TTC549 (cell line): ENCODE results near the gene CALCA.
A peak's percentile ranks its signal among the peaks of the same experiment; 100 is the strongest.
"Not testable (repeated sequence)": the region's sequence is repeated elsewhere in the genome, so short reads cannot be mapped to it uniquely, and the experiment has no call there.

ENCODE experiments used
- FAIRE-seq: peaks from 2 replicates; lab custom pipeline; 2012; peaks lifted over from hg19 to GRCh38; lab: Jason Lieb, UNC

The CALCA gene

DNA sequence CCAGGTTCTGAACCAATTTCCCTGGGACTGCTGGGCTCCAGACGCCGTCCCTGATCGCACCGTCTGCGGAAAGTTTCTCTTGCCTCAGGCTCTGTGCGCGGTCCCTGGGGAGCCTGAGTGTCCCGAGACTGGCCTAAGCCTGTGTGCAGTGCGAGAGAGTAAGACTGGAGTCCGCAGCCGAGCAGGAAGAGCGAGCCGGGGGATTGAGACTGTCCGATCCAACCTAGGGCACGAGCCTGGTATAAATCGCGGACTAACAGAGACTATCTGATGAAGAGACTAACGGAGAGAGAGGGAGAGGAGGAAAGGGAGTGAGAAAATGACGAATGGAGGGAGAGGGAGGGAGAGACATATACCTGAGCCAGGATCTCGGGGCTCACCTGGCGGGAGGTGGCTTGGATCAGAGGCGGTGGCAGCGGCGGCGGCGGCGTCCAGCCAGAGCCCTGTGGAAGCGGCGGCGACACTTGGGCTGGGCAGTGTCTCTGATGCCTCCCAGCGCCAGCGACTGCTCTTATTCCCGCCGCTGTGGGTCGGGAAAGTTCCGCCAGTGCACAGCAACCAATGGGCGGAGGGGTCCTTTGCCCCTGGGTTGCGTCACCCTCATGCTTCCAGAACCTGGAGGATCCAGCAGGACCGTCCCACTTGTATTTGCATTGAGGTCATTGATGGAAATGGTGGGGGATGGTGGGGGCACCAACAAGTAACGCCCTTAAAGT, at the start of gene CALCA:
Gene CALCA (minus strand): TSS at position 487 of the 716 bp plus-strand sequence. CDS start 1,159 bp downstream, outside the sequence.
- FAIRE-seq = no peak

GRCh38 chr11:15016200-15016599, 44.0 kb upstream of the CALCA start:
- no peak for FAIRE-seq

GRCh38 chr11:15011776-15012345, 39.7 kb upstream of the CALCA start:
- no peak for FAIRE-seq

DNA sequence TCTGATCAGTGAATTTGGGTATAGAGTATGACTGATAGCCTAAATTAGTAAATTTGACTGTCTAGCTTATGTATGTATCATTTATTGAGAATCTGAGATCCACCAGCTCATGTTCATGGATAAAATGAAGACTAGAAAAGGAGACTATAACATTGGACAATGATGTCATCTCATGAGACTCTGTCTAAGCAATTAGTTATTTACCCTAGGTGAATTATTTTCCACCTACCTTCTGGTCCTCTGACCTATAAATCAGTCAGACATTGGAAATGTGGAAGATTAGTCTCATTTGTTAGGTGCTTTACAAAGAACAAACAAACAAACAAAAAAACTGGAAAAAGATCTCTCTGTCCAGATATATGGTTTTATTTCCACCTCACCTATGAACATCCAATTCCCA, 38.7 kb upstream of the CALCA start:
- no peak for FAIRE-seq

DNA sequence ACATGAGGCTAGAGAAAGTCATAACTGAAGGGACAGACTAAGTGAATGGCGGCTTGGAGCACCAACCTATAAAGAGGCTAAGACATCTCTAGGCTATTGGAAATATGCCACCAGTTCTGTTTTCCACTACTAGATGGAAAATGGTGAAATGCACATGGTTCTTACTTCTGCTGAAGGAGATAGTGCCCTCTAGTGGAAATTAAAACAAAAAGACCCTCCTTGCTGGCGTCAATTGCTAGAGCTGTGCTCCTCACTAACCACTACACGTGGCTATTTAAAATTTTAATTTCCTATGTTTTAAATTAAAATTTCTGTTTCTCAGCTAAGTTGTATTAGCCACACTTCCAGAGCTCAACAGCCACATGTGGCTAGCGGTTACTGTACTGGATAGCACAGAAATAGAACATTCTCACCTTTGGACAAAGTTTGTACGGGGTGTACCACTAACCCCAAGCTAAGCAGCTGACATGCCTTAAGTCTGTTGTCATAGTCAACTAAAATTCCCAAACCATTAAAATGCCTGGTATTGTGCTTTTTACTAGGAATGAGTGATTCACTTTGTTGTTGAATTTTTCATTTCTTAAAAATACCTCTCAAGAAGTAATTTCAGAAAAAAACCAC, 34.1 kb upstream of the CALCA start:
- peak; percentile 74 for FAIRE-seq

DNA sequence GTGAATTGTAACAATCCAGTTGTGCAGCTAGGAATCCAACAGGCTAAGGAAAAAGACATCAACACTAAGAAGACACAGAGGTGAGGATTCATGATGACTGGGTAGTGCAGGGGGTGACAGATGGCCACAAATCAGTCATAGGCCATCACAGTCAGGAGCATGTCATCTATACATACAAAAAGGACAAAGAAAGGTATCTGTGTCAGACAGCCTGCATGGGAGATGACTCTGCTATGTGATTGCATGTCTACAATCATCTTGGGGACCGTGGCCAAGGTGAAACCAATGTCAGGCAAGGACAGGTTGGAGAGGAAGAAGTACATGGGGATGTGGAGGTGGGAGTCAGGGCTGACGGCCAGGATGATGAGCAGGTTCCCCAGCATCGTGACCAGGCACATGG, 16.0 kb upstream of the CALCA start:
- FAIRE-seq = not testable (repeated sequence)

DNA sequence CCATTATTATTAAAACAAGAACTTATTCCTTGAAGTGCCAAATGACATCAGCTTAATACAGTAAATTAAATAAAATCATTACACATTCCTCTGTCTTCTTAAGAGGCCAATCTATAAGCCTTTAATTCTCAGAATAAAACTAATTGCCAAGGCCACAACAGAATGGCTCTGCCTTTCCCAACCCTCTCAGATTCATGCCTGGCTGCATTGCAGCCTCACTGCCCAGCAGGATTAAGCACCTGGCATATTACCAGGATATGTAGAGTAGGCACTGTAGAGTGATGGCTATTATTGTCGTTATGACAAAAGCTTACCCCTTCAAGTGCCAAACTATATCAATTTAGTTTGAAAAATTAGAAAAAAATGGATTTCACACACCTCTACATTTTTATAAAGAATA, 9.4 kb upstream of the CALCA start:
- FAIRE-seq = no peak

DNA sequence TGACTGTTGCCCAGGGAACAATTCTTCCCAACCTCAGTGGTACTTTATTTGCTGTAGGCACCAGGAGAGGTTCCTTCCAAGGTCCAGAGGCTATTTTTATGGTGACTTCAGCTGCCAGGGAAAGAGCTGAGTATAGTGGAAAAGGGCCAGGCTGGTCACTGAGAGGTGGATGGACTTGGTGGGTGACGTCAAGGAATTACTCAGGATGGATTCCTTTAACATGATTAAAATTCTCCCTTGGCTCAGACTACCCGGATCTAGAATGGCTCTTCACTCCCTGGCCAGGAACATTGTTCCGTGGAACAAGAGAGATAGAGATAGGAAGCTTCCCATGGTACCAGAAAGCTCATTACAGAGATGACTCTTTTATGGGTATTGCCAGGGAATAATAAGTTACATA, 8.7 kb upstream of the CALCA start:
- no peak for FAIRE-seq

DNA sequence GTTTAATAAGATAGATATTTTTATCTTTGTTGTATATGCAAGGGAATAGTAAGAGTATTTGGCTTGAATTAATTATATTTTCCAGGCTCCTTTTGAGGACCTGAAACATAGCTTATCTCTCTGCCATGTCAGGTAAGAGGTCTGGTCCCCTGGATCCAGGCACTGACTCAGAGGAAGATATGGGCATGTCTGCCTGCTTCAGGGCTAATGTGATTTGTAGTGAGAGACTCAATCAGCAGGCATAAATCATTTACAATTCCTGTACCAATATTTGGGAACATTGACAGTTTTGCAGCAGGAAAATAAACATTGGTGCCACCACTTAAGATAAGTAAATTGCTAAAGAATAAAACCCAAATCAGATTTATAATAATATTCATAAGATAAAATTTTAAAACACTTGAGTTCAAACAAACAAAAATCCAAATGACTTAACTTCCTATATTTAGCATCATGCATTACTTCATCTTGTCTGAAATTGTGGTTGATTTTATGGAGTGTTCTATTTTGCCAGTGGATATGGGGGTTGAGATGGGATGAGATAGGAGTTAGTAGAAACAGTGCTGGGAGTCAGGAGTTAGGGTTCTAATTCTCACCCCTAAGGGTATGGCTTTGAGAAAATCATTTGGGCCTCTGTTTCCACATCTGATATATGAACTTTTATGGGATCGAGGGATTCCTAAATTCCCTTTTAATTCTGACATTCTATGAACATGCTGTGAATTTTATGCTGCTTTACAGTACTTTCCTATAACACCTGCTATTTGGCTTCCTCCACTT, 5.1 kb upstream of the CALCA start:
- FAIRE-seq = no peak

- FAIRE-seq = no peak
Measured at GRCh38 chr11:14975252-14975587, 3.1 kb upstream of the CALCA start.

- FAIRE-seq = no peak
Measured at GRCh38 chr11:14974515-14975251, 2.5 kb upstream of the CALCA start.

DNA sequence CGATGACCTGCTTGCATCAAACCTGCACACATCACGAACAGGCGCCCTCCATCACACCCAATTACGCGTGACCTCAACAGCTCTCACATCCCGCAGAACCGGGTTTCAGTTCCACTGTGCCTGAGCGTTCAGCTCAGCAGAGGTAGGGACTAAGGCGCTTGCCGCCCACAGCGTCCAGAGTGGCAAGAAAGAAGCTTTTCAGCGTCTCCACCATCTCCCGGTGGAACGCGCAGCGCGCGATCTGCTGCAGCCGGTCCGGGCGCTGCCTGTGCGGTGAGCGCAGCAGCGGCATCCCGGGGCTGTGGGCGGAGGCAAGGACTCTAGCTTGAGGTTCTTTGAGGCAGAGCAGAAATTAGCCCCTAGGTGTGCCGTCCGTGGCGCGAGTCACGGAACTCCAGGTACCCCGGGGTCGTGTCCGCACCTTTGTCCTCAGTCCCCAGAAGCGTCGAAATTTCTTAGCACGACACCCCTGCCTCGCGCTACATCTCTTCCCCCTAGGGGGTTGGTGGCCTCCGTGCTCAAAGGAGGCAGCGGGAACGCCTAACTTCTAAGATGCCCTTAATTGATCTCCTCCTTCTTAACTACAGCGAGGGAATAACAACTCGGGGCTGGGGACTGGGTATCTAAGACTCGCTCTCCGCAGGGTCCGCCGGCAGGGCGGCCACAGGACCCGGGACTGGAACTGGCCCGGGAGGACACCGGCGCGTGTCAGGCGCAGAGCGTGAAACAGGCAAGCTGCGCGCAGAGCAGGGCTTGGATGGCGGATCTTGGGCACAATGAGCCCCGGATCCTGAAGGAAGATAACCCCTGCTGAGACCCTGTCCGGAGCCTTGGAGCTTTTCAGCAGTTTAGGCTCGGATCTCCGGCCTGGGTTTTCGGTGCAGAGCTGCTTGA, 1.7 kb upstream of the CALCA start:
- no peak for FAIRE-seq

DNA sequence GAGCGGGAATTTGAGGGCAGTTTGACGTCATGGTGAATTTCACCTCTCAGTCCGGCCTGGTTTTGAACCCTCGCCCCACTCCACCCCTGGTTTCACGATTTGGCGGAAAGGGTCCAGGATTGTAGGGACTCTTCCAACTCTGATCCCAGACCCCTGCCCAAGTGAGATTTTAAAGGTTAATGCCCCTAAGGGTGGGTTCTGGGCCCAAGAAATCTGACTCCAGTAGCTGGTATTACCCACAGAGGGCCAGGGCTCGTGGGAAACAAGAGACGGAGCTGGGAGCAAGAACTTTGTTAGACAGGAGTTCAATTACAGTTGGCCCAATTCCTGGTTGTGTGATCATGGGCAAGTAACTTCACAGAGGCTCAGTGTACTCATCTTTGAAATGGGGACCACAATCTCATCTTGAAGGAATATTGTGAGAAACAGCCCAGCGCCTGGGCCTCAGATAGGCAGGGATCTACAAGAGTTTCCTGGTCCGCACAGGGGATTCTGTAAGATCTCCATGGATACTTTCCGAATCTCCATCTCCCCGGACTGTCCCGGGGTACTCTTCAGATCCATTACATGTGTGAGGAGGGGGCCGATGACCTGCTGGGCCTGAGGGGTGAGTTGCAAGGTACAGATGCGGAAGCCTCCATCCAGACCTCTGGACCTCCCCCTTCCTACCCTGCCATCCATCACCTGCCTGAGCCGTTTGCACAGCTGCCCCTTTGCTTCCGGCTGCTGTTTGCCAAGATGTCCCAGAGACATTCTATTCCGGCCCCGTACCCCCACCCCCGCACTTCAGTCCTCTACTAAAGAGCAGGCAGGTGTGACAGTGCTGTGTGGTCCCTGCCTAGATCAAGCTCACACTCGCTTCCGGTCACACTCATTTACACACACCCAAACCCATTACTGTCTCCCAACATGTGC, 687 bp upstream of the CALCA start:
- no peak for FAIRE-seq

DNA sequence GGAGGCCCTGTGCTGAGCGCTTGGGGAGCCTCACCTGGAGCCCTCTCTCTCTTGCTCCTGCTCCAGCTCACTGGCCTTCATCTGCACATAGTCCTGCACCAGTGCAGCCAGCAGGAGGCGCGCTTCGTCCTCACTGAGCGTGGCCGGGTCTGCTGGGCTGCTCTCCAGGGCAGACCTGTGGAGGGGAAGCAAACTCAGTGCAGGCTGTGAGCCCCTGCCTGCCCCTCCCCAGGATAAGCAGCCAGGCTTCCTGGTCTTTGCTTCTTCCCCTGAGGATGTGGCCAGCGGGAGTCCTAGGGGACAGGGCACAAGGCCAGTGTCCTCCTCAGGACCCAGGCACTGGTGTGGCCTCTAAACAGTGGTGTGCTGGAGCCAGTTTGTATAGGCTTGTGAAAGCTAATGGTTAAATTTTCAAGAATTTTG, 2.2 kb downstream of the CALCA start:
- FAIRE-seq = no peak

DNA sequence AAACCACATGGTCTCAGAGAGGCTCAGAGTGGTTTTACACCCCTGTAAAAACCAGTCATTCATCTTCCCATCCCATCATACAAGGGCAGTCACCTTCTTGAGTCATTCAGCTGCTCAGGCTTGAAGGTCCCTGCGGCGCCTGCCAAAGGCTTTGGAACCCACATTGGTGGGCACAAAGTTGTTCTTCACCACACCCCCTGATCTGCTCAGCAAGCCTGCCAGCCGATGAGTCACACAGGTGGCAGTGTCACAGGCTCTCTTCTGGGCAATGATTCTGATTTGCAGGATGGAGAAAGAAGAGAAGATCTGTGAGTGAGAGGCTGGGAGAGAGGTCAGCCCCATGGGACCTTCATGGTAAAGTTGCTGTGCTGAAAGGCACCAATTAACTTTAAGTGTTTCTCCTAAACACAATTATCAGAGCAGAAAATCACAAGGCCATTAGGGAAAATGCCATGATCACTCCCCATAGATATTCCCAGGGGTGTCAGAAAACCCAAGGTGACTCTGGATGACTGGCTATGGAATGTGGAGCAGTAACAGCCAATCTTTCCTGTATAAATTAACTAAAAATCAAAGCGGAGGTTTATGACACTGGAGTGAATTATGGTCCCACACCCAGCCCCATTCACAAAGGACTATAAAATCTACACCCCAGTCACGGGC, 4.4 kb downstream of the CALCA start:
- FAIRE-seq = no peak

GRCh38 chr11:14956111-14956510, 16.0 kb downstream of the CALCA start:
- FAIRE-seq = no peak

- no peak for FAIRE-seq
Measured at GRCh38 chr11:14954581-14954980, 17.6 kb downstream of the CALCA start.

GRCh38 chr11:14953904-14954303, 18.2 kb downstream of the CALCA start:
- no peak for FAIRE-seq

- no peak for FAIRE-seq
Measured at GRCh38 chr11:14949437-14950147, 22.6 kb downstream of the CALCA start.
